AG09309 (cell line): ENCODE measurements around the gene OR2B6.

ENCODE experiments used
- DNase-seq: peaks from one replicate; pipeline ENCODE4 v3.0.0-alpha.2; 2010; ENCODE audit warnings: low read depth
- H3K4me3 ChIP-seq: 2 replicates; pipeline ENCODE4 v1.5.1; 2011; ENCODE audit warnings: mild to moderate bottlenecking, low read depth, low read length, moderate library complexity; ENCODE audit not compliant: control insufficient read depth
- CTCF ChIP-seq: IDR thresholded peaks from 2 replicates; pipeline ENCODE4 v1.5.1; 2011; ENCODE audit warnings: mild to moderate bottlenecking, low read depth, low read length, inconsistent platforms; ENCODE audit not compliant: insufficient read depth, control insufficient read depth; ENCODE audit errors: missing control alignments

The OR2B6 gene

GRCh38 chr6:28003059-28003458, 46.0 kb downstream of the OR2B6 start:
- TF ChIP-seq CTCF = no peak

GRCh38 chr6:28003661-28004060, 46.6 kb downstream of the OR2B6 start:
- no peak for TF ChIP-seq CTCF
- DNase-seq = no peak
- no peak overlapping the region for H3K4me3 ChIP-seq

More at GRCh38 chr6:28003059-28003458, 46.0 kb downstream of the OR2B6 start:
- DNase-seq = no peak
- no peak overlapping the region for H3K4me3 ChIP-seq

DNA sequence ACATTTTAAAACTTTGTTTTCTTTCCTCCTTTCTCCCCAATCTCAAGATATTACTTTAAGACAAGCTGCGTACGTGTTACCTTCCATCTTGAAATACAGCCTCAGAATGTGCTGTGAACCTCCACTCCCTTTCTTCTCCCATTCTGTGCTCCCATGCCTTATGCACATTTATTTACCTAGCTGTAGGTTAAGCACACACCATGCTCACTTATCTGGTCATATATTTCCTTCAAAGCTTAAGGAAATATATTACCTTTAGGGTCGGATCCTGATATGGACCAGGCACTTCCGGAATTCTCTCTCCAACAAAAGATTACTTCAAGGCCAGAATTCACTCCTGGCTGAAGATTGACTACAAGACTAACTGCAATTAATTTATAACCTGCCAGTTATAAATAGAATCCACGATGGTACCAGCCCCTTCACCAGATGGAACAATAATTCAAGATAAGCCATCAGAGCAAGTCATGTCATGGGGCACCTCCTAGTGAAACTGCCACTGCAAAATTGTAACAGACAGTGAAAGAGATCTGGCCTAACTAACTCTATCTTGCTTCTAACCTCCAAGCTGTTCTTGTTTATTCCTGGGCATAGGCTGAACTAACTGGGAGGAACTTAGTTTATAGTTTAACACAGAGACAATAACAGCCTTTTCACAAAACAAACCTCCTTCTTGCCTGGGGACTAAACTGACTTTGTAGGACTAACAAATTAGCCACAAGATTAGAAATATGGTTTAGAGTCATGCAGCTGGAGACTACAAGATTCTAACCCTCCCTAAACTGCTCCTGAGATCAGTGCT, 47.5 kb downstream of the OR2B6 start:
- no peak overlapping the region for H3K4me3 ChIP-seq
- no peak for DNase-seq
- TF ChIP-seq CTCF = no peak

DNA sequence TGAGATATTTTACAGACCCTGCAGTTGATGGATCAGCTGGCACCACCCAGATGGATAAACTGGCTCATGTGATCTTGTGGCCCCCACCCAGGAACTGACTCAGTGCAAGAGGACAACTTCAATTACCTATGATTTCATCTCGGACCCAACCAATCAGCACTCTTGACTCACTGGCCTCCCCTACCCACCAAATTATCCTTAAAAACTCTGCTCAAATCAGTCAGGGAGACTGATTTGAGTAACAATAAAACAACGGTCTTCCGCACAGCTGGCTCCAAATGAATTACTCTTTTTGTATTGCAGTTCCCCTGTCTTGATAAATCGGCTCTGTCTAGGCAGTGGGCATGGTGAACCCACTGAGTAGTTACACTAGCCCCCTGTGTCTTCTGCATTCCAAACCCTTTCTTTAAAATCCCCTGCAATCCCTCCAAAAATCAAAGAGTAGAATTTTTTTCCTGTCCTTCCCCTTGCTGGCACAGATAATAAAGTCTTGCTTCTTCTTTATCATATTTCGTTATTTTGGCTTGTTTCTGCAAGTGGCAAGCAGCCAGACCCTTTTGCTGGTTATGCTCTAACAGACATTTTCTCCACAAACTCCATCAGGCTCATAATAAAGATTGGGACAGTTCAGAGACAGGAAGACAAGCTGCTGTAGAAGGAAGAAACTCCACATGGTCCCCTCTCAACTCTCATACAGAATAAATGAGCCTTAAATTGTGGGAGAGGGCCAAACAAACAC, 48.3 kb downstream of the OR2B6 start:
- DNase-seq = no peak
- no peak for TF ChIP-seq CTCF
- no peak overlapping the region for H3K4me3 ChIP-seq

DNA sequence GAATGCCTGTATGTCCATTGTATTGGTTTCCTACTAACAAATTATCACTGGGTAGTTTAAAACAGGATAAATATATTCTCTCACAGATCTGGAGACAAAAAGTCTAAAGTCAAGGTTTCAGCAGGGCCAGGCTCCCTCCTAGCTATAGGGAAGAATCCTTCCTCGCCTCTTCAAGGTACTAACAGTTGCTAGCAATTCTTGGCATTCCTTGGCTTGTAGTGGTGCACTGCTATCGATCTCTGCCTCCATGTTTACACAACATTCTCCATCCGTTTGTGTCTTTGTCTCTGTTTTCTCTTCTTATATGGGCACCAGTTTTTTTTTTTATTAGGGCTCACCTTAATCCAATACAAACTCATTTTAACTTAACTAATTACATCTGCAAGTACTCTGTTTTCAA, 48.9 kb downstream of the OR2B6 start:
- no peak overlapping the region for H3K4me3 ChIP-seq
- TF ChIP-seq CTCF = no peak
- no peak for DNase-seq
